ENCODE results near the gene CCDC32.
A peak's percentile ranks its signal among the peaks of the same experiment; 100 is the strongest.

DNA sequence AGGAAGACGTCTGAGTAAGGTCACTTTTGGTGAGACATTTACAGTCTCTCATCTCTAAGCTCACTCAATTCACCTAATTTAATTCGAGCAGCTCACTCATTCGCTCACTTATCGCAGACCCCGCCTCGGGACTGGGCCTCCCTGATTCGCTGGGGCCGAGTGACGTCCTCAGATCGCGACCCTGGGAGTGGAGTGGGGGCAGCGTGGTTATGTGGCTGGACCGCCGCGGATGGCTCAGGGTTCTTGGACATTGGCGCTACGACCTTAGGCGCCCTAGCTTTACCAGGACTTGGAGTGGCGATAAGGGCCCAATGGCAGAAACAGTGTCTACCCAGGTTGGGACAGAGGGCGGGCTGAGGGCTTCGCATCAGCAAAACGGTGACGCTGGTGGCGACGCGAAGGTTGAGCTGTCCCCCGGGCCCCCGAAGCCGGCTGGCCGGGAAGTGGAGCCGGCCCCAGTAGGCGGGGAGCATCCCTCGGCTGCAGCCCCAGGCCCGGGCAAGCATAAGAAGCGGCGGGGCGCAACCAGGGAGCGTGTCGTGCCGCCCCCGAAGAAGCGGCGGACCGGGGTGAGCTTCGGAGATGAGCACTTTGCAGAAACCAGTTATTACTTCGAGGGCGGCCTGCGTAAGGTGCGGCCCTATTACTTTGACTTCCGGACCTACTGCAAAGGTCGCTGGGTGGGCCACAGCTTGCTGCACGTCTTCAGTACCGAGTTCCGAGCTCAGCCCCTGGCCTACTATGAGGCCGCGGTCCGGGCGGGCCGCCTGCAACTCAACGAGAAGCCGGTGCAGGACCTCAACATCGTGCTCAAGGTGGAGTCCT lies 4.5 kb upstream of the CCDC32 start, which contains the start of gene RPUSD2:
- TF ChIP-seq CTCF (conservative IDR thresholded peaks at IDR 0.05) (no peak), ZFX (IDR thresholded peaks at IDR 0.05) (peak; percentile 83)
